Inferior parietal cortex (tissue), 1 donor: Measurements from ENCODE around the gene MED27.
"Not testable (repeated sequence)": the region's sequence is repeated elsewhere in the genome, so short reads cannot be mapped to it uniquely, and the experiment has no call there.

Source experiments
- DNase-seq: peaks from one replicate; pipeline ENCODE4 v3.0.0-alpha.2; 2016; ENCODE audit errors: extremely low spot score

Gene MED27

GRCh38 chr9:132015866-132016265 is 63.8 kb downstream of the MED27 start:
- DNase-seq, result no peak

- no peak for DNase-seq
These were observed 65.4 kb downstream of the MED27 start for GRCh38 chr9:132014218-132014805.

- DNase-seq, result no peak
These were observed 66.8 kb downstream of the MED27 start for GRCh38 chr9:132012704-132013357.

- DNase-seq, result no peak
These were observed 67.8 kb downstream of the MED27 start for GRCh38 chr9:132011896-132012295.

- DNase-seq, result no peak
These were observed 68.4 kb downstream of the MED27 start for GRCh38 chr9:132011309-132011708.

- not testable (repeated sequence) for DNase-seq
These were observed 69.5 kb downstream of the MED27 start for GRCh38 chr9:132010201-132010600.

- DNase-seq, result no peak
These were observed 70.5 kb downstream of the MED27 start for GRCh38 chr9:132008855-132009812.

GRCh38 chr9:132008184-132008803 is 71.4 kb downstream of the MED27 start:
- DNase-seq, result no peak

- no peak for DNase-seq
These were observed 72.2 kb downstream of the MED27 start for GRCh38 chr9:132007371-132008025.

GRCh38 chr9:132006677-132007370 is 72.8 kb downstream of the MED27 start:
- DNase-seq, result peak; percentile 26

GRCh38 chr9:132005899-132006298 is 73.8 kb downstream of the MED27 start:
- DNase-seq, result no peak

- no peak for DNase-seq
These were observed 75.3 kb downstream of the MED27 start for GRCh38 chr9:132004323-132004722.

GRCh38 chr9:132003896-132004295 is 75.8 kb downstream of the MED27 start:
- no peak for DNase-seq

- no peak for DNase-seq
These were observed 76.4 kb downstream of the MED27 start for GRCh38 chr9:132003319-132003704.

- no peak for DNase-seq
These were observed 76.9 kb downstream of the MED27 start for GRCh38 chr9:132002643-132003318.

GRCh38 chr9:132001567-132001966 is 78.1 kb downstream of the MED27 start:
- no peak for DNase-seq

GRCh38 chr9:132000659-132001058 is 79.0 kb downstream of the MED27 start:
- DNase-seq, result no peak

GRCh38 chr9:131999692-132000551 is 79.7 kb downstream of the MED27 start:
- no peak for DNase-seq

- DNase-seq, result peak; percentile 38
These were observed 81.9 kb downstream of the MED27 start for GRCh38 chr9:131997779-131998178.
